ENCODE data around the gene MORN1.

Gene MORN1

GRCh38 chr1:2358651-2359640, 32.4 kb downstream of the MORN1 start:
- H3K4me3 ChIP-seq (ENCODE audit: low read depth, low read length), result no peak overlapping the region
- TF ChIP-seq CTCF (conservative IDR thresholded peaks at IDR 0.05; ENCODE audit: low read depth, low read length), result no peak
- DNase-seq (ENCODE audit: low read depth), result no peak

- H3K4me3 ChIP-seq (ENCODE audit: low read depth, low read length), result no peak overlapping the region
- no peak for TF ChIP-seq CTCF (conservative IDR thresholded peaks at IDR 0.05; ENCODE audit: low read depth, low read length)
- no peak for DNase-seq (ENCODE audit: low read depth)
Measured at GRCh38 chr1:2358072-2358471, 33.3 kb downstream of the MORN1 start.

- no peak for DNase-seq (ENCODE audit: low read depth)
- no peak overlapping the region for H3K4me3 ChIP-seq (ENCODE audit: low read depth, low read length)
- no peak for TF ChIP-seq CTCF (conservative IDR thresholded peaks at IDR 0.05; ENCODE audit: low read depth, low read length)
Measured at GRCh38 chr1:2356911-2357845, 34.2 kb downstream of the MORN1 start.

- TF ChIP-seq CTCF (conservative IDR thresholded peaks at IDR 0.05; ENCODE audit: low read depth, low read length), result no peak
- no peak overlapping the region for H3K4me3 ChIP-seq (ENCODE audit: low read depth, low read length)
- DNase-seq (ENCODE audit: low read depth), result no peak
Measured at GRCh38 chr1:2356401-2356800, 35.0 kb downstream of the MORN1 start.

- TF ChIP-seq CTCF (conservative IDR thresholded peaks at IDR 0.05; ENCODE audit: low read depth, low read length), result no peak
- no peak for DNase-seq (ENCODE audit: low read depth)
- no peak overlapping the region for H3K4me3 ChIP-seq (ENCODE audit: low read depth, low read length)
Measured at GRCh38 chr1:2355373-2356261, 35.7 kb downstream of the MORN1 start.

Data from choroid plexus epithelial cell (primary cell).